Measurements from ENCODE around the gene NCKAP5L.

DNA sequence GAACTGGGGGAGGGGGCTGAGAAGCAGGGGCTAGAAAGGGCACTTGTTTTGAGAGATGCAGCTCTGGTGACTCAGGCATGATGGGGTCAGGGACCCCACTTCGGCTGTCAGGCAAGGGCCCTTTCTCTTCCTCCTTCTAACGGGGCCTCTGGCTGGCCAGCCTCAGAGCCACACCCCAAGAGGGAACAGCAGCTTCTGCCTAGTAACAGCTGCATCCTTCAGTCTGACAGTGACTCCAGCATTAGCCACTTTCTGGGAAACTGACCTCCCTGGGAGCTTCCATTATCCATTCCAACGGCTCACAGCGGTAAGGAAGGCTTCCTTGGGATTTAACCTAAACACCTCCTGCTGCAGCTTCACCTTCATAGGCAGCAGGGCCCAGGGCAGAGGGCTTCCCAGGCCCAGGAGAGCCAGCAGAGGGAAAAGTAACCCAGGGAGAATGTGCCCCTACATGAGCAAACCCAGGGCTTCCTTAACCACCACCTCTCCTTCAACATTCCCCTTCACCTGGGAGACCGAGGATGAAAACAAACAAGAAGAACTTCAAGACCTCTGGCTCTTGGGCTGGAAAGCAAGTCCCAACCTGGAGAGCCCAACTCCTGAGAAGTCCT is 2.7 kb downstream of the NCKAP5L start:
- TF ChIP-seq, protein P1, sequence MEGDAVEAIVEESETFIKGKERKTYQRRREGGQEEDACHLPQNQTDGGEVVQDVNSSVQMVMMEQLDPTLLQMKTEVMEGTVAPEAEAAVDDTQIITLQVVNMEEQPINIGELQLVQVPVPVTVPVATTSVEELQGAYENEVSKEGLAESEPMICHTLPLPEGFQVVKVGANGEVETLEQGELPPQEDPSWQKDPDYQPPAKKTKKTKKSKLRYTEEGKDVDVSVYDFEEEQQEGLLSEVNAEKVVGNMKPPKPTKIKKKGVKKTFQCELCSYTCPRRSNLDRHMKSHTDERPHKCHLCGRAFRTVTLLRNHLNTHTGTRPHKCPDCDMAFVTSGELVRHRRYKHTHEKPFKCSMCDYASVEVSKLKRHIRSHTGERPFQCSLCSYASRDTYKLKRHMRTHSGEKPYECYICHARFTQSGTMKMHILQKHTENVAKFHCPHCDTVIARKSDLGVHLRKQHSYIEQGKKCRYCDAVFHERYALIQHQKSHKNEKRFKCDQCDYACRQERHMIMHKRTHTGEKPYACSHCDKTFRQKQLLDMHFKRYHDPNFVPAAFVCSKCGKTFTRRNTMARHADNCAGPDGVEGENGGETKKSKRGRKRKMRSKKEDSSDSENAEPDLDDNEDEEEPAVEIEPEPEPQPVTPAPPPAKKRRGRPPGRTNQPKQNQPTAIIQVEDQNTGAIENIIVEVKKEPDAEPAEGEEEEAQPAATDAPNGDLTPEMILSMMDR (IDR thresholded peaks at IDR 0.05): no peak
- TF ChIP-seq POLR2A (IDR thresholded peaks at IDR 0.05): no peak

Measured in prostate gland (tissue), 2 donors.